ENCODE results near the gene LRRC3B.

GRCh38 chr3:26588931-26589330 is 33.6 kb upstream of the LRRC3B start:
- TF ChIP-seq CTCF (IDR thresholded peaks at IDR 0.05; ENCODE audit: low read depth, low read length, missing input control) (no peak), JUND (IDR thresholded peaks at IDR 0.05) (no peak), REST (IDR thresholded peaks at IDR 0.05) (no peak), MAX (IDR thresholded peaks at IDR 0.05) (no peak), ATF3 (IDR thresholded peaks at IDR 0.05) (no peak), RXRA (IDR thresholded peaks at IDR 0.05) (no peak), ZBTB33 (IDR thresholded peaks at IDR 0.05) (no peak)
